ENCODE results near the gene FGF13. TPM values are rescaled to one million over a fixed set of nuclear protein-coding genes. Genes with fewer than 3 reads are reported as not detected.

Gene FGF13
- total RNA-seq: 1.7 and 2.2 TPM in 2 replicates

DNA sequence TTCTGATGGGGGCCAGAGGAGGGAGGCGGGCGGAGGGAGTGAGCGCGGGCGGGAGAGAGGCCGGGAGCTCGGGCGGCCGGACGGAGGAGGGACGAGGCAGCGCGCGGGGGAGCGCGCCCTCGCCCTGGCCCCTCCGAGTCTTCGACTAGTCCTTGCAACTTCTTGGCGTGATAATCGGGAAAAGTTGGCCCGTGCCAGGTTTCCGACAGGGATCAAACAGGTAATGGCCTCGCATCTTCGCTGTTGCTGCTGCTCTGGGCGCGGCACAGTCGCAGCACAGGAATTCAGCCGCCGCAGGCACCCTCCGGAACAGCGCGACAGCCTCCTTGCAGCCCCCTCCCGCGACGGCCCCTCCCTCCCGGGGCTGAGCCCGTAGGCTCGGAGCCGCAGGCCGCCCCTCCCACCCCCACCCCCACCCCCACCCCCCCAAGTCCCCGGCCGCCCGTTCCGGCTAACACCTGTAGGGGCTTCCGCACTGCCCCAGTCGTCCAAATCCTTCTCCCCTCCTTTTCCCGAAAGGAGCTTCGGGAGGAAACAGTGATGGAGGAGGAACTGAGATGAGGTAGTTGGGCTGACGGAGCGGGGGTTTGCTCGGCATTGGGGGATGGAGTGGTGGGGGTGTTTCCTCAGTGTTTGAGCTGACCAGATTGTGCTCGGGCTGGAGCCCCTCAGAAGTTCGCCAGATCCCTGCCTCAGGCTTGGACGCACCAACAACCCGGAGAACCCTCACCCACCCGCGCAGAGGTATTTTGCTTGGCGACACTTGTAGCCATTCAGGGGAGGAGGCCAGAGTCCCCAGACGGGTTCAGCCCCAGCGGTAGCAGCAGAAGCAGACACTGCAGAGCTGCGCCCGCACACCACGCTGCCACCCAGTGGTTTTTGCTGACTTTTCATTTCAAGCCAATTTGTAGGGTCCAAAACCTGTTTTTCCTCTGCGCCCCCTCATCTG lies at the start of gene FGF13:
TSS of gene FGF13 (minus strand) at position 319 of the 949 bp plus-strand sequence. CDS start 714 bp downstream, outside the sequence.

